ENCODE results near the gene PDZD11.

PDZD11 gene

GRCh38 chrX:70260104-70260503, 29.6 kb downstream of the PDZD11 start, which contains the start of gene P2RY4:
Gene P2RY4, minus strand, starts transcription at chrX:70260204. Its CDS starts 580 bp downstream, at chrX:70259624.
- H3K27ac ChIP-seq (replicated peaks), result no peak within 1 kb of the TSS
- DNase-seq (ENCODE audit: low read depth in 1 of 2, low spot score in 1 of 2), result no peak
- no peak for TF ChIP-seq CTCF (IDR thresholded peaks at IDR 0.05; ENCODE audit: insufficient read depth, low read length)
- TF ChIP-seq POLR2AphosphoS5 (IDR thresholded peaks at IDR 0.05; ENCODE audit: low read depth), result no peak
- TF ChIP-seq REST (IDR thresholded peaks at IDR 0.05; ENCODE audit: insufficient replicate concordance, low read depth), result no peak
- TF ChIP-seq GABPA (IDR thresholded peaks at IDR 0.05; ENCODE audit: low read depth), result no peak
- no peak for TF ChIP-seq SPI1 (IDR thresholded peaks at IDR 0.05; ENCODE audit: borderline replicate concordance, low read depth)
- no peaks in the 10 kb centered on the region for H3K27me3 ChIP-seq (ENCODE audit: insufficient read depth, poor library complexity, severe bottlenecking)
- H3K4me3 ChIP-seq (replicated peaks; ENCODE audit: insufficient read depth, low read length), result no peak within 1 kb of the TSS

- no peak overlapping the region for H3K4me3 ChIP-seq (replicated peaks; ENCODE audit: insufficient read depth, low read length)
- H3K27me3 ChIP-seq (ENCODE audit: insufficient read depth, poor library complexity, severe bottlenecking), result no peaks in the 10 kb centered on the region
- TF ChIP-seq GABPA (IDR thresholded peaks at IDR 0.05; ENCODE audit: low read depth) (no peak), SPI1 (IDR thresholded peaks at IDR 0.05; ENCODE audit: borderline replicate concordance, low read depth) (peak; percentile 19; the same call in 1 of the 2 replicates)
- H3K27ac ChIP-seq (replicated peaks), result no peak overlapping the region
- no peak for DNase-seq (ENCODE audit: low read depth in 1 of 2, low spot score in 1 of 2)
These were observed 32.1 kb downstream of the PDZD11 start for GRCh38 chrX:70257423-70258288.

GRCh38 chrX:70255452-70255851, 34.3 kb downstream of the PDZD11 start:
- no peaks in the 10 kb centered on the region for H3K27me3 ChIP-seq (ENCODE audit: insufficient read depth, poor library complexity, severe bottlenecking)
- DNase-seq (ENCODE audit: low read depth in 1 of 2, low spot score in 1 of 2), result no peak
- TF ChIP-seq CTCF (IDR thresholded peaks at IDR 0.05; ENCODE audit: insufficient read depth, low read length) (no peak), SPI1 (IDR thresholded peaks at IDR 0.05; ENCODE audit: borderline replicate concordance, low read depth) (no peak), GABPA (IDR thresholded peaks at IDR 0.05; ENCODE audit: low read depth) (no peak), POLR2AphosphoS5 (IDR thresholded peaks at IDR 0.05; ENCODE audit: low read depth) (no peak), REST (IDR thresholded peaks at IDR 0.05; ENCODE audit: insufficient replicate concordance, low read depth) (no peak)
- H3K27ac ChIP-seq (replicated peaks), result no peak overlapping the region
- no peak overlapping the region for H3K4me3 ChIP-seq (replicated peaks; ENCODE audit: insufficient read depth, low read length)

- no peak for DNase-seq (ENCODE audit: low read depth in 1 of 2, low spot score in 1 of 2)
- Histone ChIP-seq H3K27ac (replicated peaks) (no peak overlapping the region), H3K27me3 (ENCODE audit: insufficient read depth, poor library complexity, severe bottlenecking) (no peaks in the 10 kb centered on the region), H3K4me3 (replicated peaks; ENCODE audit: insufficient read depth, low read length) (no peak overlapping the region)
- TF ChIP-seq CTCF (IDR thresholded peaks at IDR 0.05; ENCODE audit: insufficient read depth, low read length) (no peak), POLR2AphosphoS5 (IDR thresholded peaks at IDR 0.05; ENCODE audit: low read depth) (no peak), SPI1 (IDR thresholded peaks at IDR 0.05; ENCODE audit: borderline replicate concordance, low read depth) (no peak), REST (IDR thresholded peaks at IDR 0.05; ENCODE audit: insufficient replicate concordance, low read depth) (no peak), GABPA (IDR thresholded peaks at IDR 0.05; ENCODE audit: low read depth) (no peak)
These were observed 34.8 kb downstream of the PDZD11 start for GRCh38 chrX:70254909-70255308.

Measured in HL-60 (cell line).